Keratinocyte (primary cell): ENCODE results near the gene ZNF2. TPM values are rescaled to one million over a fixed set of nuclear protein-coding genes. Genes with fewer than 3 reads are reported as not detected.

Experiments
- DNase-seq: peaks from one replicate; pipeline ENCODE4 v3.0.0-alpha.2; 2011; ENCODE audit warnings: low read depth, missing footprints, low spot score
- FAIRE-seq: peaks from 2 replicates; lab custom pipeline; 2011; peaks lifted over from hg19 to GRCh38; lab: Jason Lieb, UNC
- H2AFZ ChIP-seq: 2 replicates; pipeline ENCODE4 v1.6.0; 2012; ENCODE audit warnings: low read length, control low read depth, inconsistent platforms; ENCODE audit not compliant: control insufficient read depth
- H3K27ac ChIP-seq: 2 replicates; pipeline ENCODE4 v1.5.1; 2011; ENCODE audit warnings: low read length; ENCODE audit not compliant: control insufficient read depth, insufficient read depth
- H3K27me3 ChIP-seq: 3 replicates; pipeline ENCODE4 v1.6.0; 2011; ENCODE audit warnings: low read length; ENCODE audit not compliant: control insufficient read depth, insufficient read depth; ENCODE audit errors: extremely low read depth
- H3K36me3 ChIP-seq, 2 experiments: 2 replicates in 1 of 2; 3 replicates in 1 of 2; pipeline ENCODE4 v1.5.1; 2011; ENCODE audit warnings: low read length in 2 of 2, mild to moderate bottlenecking in 1 of 2; ENCODE audit not compliant: control insufficient read depth in 2 of 2, insufficient read depth in 2 of 2; ENCODE audit errors: extremely low read depth in 1 of 2
- H3K4me1 ChIP-seq: 3 replicates; pipeline ENCODE4 v1.5.1; 2011; ENCODE audit warnings: low read length; ENCODE audit not compliant: control insufficient read depth, insufficient read depth; ENCODE audit errors: extremely low read depth
- H3K4me2 ChIP-seq: 3 replicates; pipeline ENCODE4 v1.6.0; 2011; ENCODE audit warnings: low read depth, low read length; ENCODE audit not compliant: control insufficient read depth, insufficient read depth; ENCODE audit errors: extremely low read depth
- H3K4me3 ChIP-seq, 3 experiments: fragments of 200-600 bp in 1 of 3; sonication (generic) in 1 of 3; 2 replicates in 2 of 3; 3 replicates in 1 of 3; pipeline ENCODE4 v1.5.1; 2011 to 2016; ENCODE audit warnings: low read length in 3 of 3, mild to moderate bottlenecking in 3 of 3, control low read depth in 2 of 3, inconsistent platforms in 1 of 3, low read depth in 1 of 3, mixed read lengths in 1 of 3, mixed run types in 1 of 3, moderate library complexity in 1 of 3; ENCODE audit not compliant: control insufficient read depth in 2 of 3, insufficient read depth in 2 of 3; ENCODE audit errors: extremely low read depth in 1 of 3
- H3K79me2 ChIP-seq: 2 replicates; pipeline ENCODE4 v1.6.0; 2012; ENCODE audit warnings: low read length; ENCODE audit not compliant: control insufficient read depth, insufficient read depth
- H3K9ac ChIP-seq: 3 replicates; pipeline ENCODE4 v1.6.0; 2011; ENCODE audit warnings: low read length; ENCODE audit not compliant: control insufficient read depth, insufficient read depth; ENCODE audit errors: extremely low read depth
- H3K9me1 ChIP-seq: 3 replicates; pipeline ENCODE4 v1.6.0; 2011; ENCODE audit warnings: low read length; ENCODE audit not compliant: control insufficient read depth, insufficient read depth; ENCODE audit errors: extremely low read depth
- H3K9me3 ChIP-seq: 2 replicates; pipeline ENCODE4 v1.5.1; 2012; ENCODE audit warnings: low read depth, low read length; ENCODE audit not compliant: control insufficient read depth
- H4K20me1 ChIP-seq: 3 replicates; pipeline ENCODE4 v1.6.0; 2011; ENCODE audit warnings: low read length; ENCODE audit not compliant: control insufficient read depth, insufficient read depth; ENCODE audit errors: extremely low read depth
- EZH2 ChIP-seq: IDR thresholded peaks from one replicate; pipeline ENCODE4 v1.6.1; 2012; ENCODE audit warnings: inconsistent platforms, mild to moderate bottlenecking, low read length, moderate library complexity
- dilution Hi-C: fragments of 300-500 bp; cut with MboI; formaldehyde crosslinking; loops from one replicate; pipeline ENCODE4 v1.7.0; 2020; ENCODE audit warnings: low sequenced_read_pairs; ENCODE audit not compliant: extremely low pct_ligation_motif_present
- polyA plus RNA-seq, 5 experiments: library from polyadenylated mRNA; depleted of rRNA in 3 of 5; stranded (reverse) in 3 of 5; stranded (forward) in 1 of 5; unstranded in 1 of 5; fragments of >200 nt; gene quantifications; 1 replicate in 1 of 5; 2 replicates in 3 of 5; 3 replicates in 1 of 5; pipeline versions ENCODE4 v1.2.1 to v1.2.3, GENCODE V29; 2011 to 2012; ENCODE audit warnings: missing spikeins in 2 of 5, low read depth in 1 of 5, low replicate concordance in 1 of 5
- TF ChIP-seq, protein P1 (sequence below), 3 experiments: IDR thresholded peaks in 1 of 3; conservative IDR thresholded peaks in 1 of 3; optimal IDR thresholded peaks in 1 of 3; 2 replicates in 2 of 3; 3 replicates in 1 of 3; pipeline versions ENCODE3 to v1.5.1; 2011; ENCODE audit warnings: low read length in 3 of 3, mild to moderate bottlenecking in 3 of 3, moderate library complexity in 2 of 3, control low read depth in 1 of 3, inconsistent platforms in 1 of 3; ENCODE audit not compliant: insufficient read depth in 2 of 3; ENCODE audit errors: extremely low read depth in 1 of 3

The ZNF2 gene
- polyA plus RNA-seq, 1 donor (not counting 4 experiments of a cell fraction or from before 2014, with no cell fraction given), result 3.1 TPM

DNA sequence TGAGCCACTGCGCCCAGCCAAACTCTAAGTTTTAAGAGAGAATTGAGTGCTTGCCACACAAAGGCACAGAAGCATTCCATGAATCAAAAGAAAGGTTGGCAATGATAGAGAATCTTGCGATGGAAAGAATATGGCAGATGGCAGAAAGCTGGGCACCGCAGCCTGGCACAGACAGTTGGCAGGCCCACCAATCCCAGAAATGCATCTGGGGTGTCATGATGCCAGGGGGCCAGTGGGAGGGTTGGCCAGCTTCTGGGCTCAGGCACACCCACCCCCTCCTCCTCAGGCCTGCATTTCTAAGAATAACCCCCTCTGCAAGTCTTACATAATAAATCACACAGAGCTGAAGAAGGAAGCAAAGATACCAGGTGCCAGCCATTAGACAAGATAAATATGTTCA lies 19.6 kb downstream of the ZNF2 start:
- Histone ChIP-seq H3K27ac (no peak overlapping the region), H2AFZ (no peak overlapping the region), H3K4me1 (no peaks in the 10 kb centered on the region), H3K27me3 (no peaks in the 10 kb centered on the region), H3K79me2 (no peaks in the 10 kb centered on the region), H3K9me3 (peaks cover 3% of the 10 kb centered on the region), H3K4me3 (no peak overlapping the region), H4K20me1 (no peaks in the 10 kb centered on the region), H3K36me3 (peaks cover 8 to 15% of the 10 kb centered on the region in 2 experiments), H3K9me1 (no peaks in the 10 kb centered on the region), H3K9ac (no peak overlapping the region), H3K4me2 (no peak overlapping the region)
- dilution Hi-C loops, result no loop called here
- no peak for DNase-seq
- no peak for FAIRE-seq
- TF ChIP-seq, protein P1, sequence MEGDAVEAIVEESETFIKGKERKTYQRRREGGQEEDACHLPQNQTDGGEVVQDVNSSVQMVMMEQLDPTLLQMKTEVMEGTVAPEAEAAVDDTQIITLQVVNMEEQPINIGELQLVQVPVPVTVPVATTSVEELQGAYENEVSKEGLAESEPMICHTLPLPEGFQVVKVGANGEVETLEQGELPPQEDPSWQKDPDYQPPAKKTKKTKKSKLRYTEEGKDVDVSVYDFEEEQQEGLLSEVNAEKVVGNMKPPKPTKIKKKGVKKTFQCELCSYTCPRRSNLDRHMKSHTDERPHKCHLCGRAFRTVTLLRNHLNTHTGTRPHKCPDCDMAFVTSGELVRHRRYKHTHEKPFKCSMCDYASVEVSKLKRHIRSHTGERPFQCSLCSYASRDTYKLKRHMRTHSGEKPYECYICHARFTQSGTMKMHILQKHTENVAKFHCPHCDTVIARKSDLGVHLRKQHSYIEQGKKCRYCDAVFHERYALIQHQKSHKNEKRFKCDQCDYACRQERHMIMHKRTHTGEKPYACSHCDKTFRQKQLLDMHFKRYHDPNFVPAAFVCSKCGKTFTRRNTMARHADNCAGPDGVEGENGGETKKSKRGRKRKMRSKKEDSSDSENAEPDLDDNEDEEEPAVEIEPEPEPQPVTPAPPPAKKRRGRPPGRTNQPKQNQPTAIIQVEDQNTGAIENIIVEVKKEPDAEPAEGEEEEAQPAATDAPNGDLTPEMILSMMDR (optimal IDR thresholded peaks at IDR 0.05 in 1 of 3, IDR thresholded peaks at IDR 0.05 in 1 of 3, conservative IDR thresholded peaks at IDR 0.05 in 1 of 3; ENCODE audit: extremely low read depth in 1 of 3, insufficient read depth in 2 of 3, low read length in 3 of 3), result no peak
- TF ChIP-seq EZH2, result no peak

DNA sequence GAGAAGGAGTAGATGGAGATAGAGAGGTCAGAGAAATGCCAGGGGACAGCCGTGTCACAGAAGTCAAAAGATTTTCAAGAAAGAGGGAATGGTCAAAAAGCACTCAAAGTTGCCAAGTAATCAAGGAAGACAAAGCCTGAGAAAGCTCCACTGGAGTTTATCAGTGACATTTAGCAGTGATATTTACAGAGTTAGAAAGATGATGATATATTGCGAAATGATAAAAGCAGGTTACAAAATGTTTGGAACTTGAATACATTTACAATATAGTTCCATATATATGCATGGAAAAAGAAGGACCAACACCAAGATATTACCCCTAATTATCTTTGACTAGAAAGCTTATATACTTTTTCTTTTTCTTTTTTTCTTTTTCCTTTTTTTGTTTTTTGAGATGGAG lies 20.4 kb downstream of the ZNF2 start:
- no peaks in the 10 kb centered on the region for H3K9me1 ChIP-seq
- dilution Hi-C loops, result no loop called here
- FAIRE-seq, result no peak
- peaks cover 3% of the 10 kb centered on the region for H3K9me3 ChIP-seq
- H3K79me2 ChIP-seq, result no peaks in the 10 kb centered on the region
- H3K4me2 ChIP-seq, result no peak overlapping the region
- no peaks in the 10 kb centered on the region for H3K4me1 ChIP-seq
- no peak overlapping the region for H2AFZ ChIP-seq
- H3K4me3 ChIP-seq, result no peak overlapping the region
- no peak overlapping the region for H3K9ac ChIP-seq
- H3K36me3 ChIP-seq, result peaks cover 8 to 11% of the 10 kb centered on the region in 2 experiments
- H4K20me1 ChIP-seq, result no peaks in the 10 kb centered on the region
- no peak for DNase-seq
- no peaks in the 10 kb centered on the region for H3K27me3 ChIP-seq
- no peak for TF ChIP-seq EZH2
- TF ChIP-seq, protein P1 (optimal IDR thresholded peaks at IDR 0.05 in 1 of 3, IDR thresholded peaks at IDR 0.05 in 1 of 3, conservative IDR thresholded peaks at IDR 0.05 in 1 of 3; ENCODE audit: extremely low read depth in 1 of 3, insufficient read depth in 2 of 3, low read length in 3 of 3), result no peak
- no peak overlapping the region for H3K27ac ChIP-seq
